HCT116 (cell line): Measurements from ENCODE around the gene TMEM131. TPM values are rescaled to one million over a fixed set of nuclear protein-coding genes. Genes with fewer than 3 reads are reported as not detected.

Experiments
- ATAC-seq: fragments of 200-7000 bp; cut with Tn5 transposase; 2 replicates; pipeline ENCODE4 v1.9.1; 2020; ENCODE audit warnings: mild to moderate bottlenecking, moderate library complexity
- BruUV-seq: library from RNA; stranded (reverse); fragments of 400-500 nt; replicated peaks from 2 replicates; lab custom pipeline; 2021; lab: Mats Ljungman, UMichigan
- CTCF ChIA-PET: fragments of 300-600 bp; sonication (Branson Sonifier 250); formaldehyde crosslinking; loops from one replicate; lab custom pipeline; 2021; ENCODE audit warnings: antibody characterized with exemption; lab: Charles Lee
- POLR2A ChIA-PET: fragments of 300-600, 350-600 bp; sonication (Branson Sonifier 250); formaldehyde crosslinking; loops from one replicate; lab custom pipeline; 2021; ENCODE audit warnings: antibody characterized with exemption; lab: Charles Lee
- RAD21 ChIA-PET, 2 experiments: fragments of 300-600 bp; sonication (Branson Sonifier 250); formaldehyde crosslinking; loops; one replicate each; lab custom pipeline; 2023; ENCODE audit warnings: low total read pairs in 2 of 2; ENCODE audit not compliant: uncharacterized antibody in 2 of 2, unreplicated experiment in 2 of 2, low non-redundant PET in 1 of 2; lab: Charles Lee
- DNase-seq: peaks from one replicate; pipeline ENCODE4 v3.0.0-alpha.2; 2010; ENCODE audit warnings: low read depth, low spot score
- H2AFZ ChIP-seq: fragments of 200-600 bp; shearing (Covaris generic), sonication (generic); 2 replicates; pipeline ENCODE4 v1.6.1; 2017; ENCODE audit warnings: low read depth, mixed run types, mixed read lengths, antibody characterized with exemption, low read length; ENCODE audit not compliant: poor library complexity, severe bottlenecking
- H3K27ac ChIP-seq: 2 replicates; pipeline ENCODE4 v1.5.1; 2012; ENCODE audit warnings: low read depth, low read length
- H3K27me3 ChIP-seq: fragments of 200-600 bp; sonication (generic); 2 replicates; pipeline ENCODE4 v1.6.1; 2016; ENCODE audit warnings: mixed run types, low read length, mixed read lengths; ENCODE audit not compliant: insufficient read depth
- H3K36me3 ChIP-seq, 2 experiments: fragments of 200-500 bp in 1 of 2; fragments of 200-600 bp in 1 of 2; sonication (Bioruptor generic) in 1 of 2; sonication (generic) in 1 of 2; 2 replicates each; pipeline versions ENCODE4 v1.5.1 to v1.6.1; 2014 to 2016; ENCODE audit warnings: low read length in 2 of 2, inconsistent platforms in 1 of 2, mixed read lengths in 1 of 2, mixed run types in 1 of 2; ENCODE audit not compliant: insufficient read depth in 2 of 2, control insufficient read depth in 1 of 2
- H3K4me1 ChIP-seq, 2 experiments: fragments of 200-600 bp in 1 of 2; sonication (generic) in 1 of 2; 2 replicates each; pipeline versions ENCODE4 v1.5.1 to v1.6.1; 2012 to 2017; ENCODE audit warnings: low read length in 2 of 2, inconsistent platforms in 1 of 2, mild to moderate bottlenecking in 1 of 2, mixed read lengths in 1 of 2, mixed run types in 1 of 2, moderate library complexity in 1 of 2; ENCODE audit not compliant: insufficient read depth in 2 of 2, control insufficient read depth in 1 of 2
- H3K4me2 ChIP-seq: fragments of 200-600 bp; sonication (generic); 2 replicates; pipeline ENCODE4 v1.6.1; 2017; ENCODE audit warnings: mixed run types, low read length, mixed read lengths
- H3K4me3 ChIP-seq, 2 experiments: fragments of 200-600 bp in 1 of 2; sonication (generic) in 1 of 2; replicated peaks in 1 of 2; 2 replicates each; pipeline ENCODE4 v1.5.1; 2011 to 2016; ENCODE audit warnings: low read length in 2 of 2, control low read depth in 1 of 2, low read depth in 1 of 2, mild to moderate bottlenecking in 1 of 2, mixed read lengths in 1 of 2, mixed run types in 1 of 2
- H3K79me2 ChIP-seq: fragments of 200-600 bp; sonication (generic); 2 replicates; pipeline ENCODE4 v1.6.1; 2017; ENCODE audit warnings: mild to moderate bottlenecking, mixed run types, low read length, moderate library complexity, mixed read lengths; ENCODE audit not compliant: insufficient read depth
- H3K9ac ChIP-seq: fragments of 200-600 bp; sonication (generic); 2 replicates; pipeline ENCODE4 v1.6.1; 2016; ENCODE audit warnings: low read length, mixed read lengths
- H3K9me2 ChIP-seq: fragments of 200-600 bp; sonication (generic), shearing (Covaris generic); 2 replicates; pipeline ENCODE4 v1.6.1; 2017; ENCODE audit warnings: mixed run types, mild to moderate bottlenecking, moderate library complexity; ENCODE audit not compliant: insufficient read depth
- H3K9me3 ChIP-seq, 2 experiments: fragments of 200-500 bp in 1 of 2; fragments of 200-600 bp in 1 of 2; sonication (Bioruptor generic) in 1 of 2; sonication (generic) in 1 of 2; 2 replicates each; pipeline ENCODE4 v1.6.1; 2014 to 2017; ENCODE audit warnings: low read length in 2 of 2, mixed read lengths in 2 of 2, inconsistent platforms in 1 of 2, low read depth in 1 of 2, mild to moderate bottlenecking in 1 of 2, mixed run types in 1 of 2, moderate library complexity in 1 of 2; ENCODE audit not compliant: control insufficient read depth in 1 of 2, insufficient read depth in 1 of 2
- H4K20me1 ChIP-seq: fragments of 200-600 bp; sonication (generic), shearing (Covaris generic); 2 replicates; pipeline ENCODE4 v1.6.1; 2017; ENCODE audit warnings: mixed run types, mild to moderate bottlenecking, moderate library complexity; ENCODE audit not compliant: insufficient read depth
- CEBPB ChIP-seq: IDR thresholded peaks from 2 replicates; pipeline ENCODE4 v1.6.1; 2012; ENCODE audit warnings: low read depth
- EGR1 ChIP-seq: IDR thresholded peaks from 2 replicates; pipeline ENCODE4 v1.6.1; 2012; ENCODE audit warnings: low read depth
- ELF1 ChIP-seq: IDR thresholded peaks from 2 replicates; pipeline ENCODE4 v1.6.1; 2012; ENCODE audit warnings: low read depth, borderline replicate concordance
- EZH2phosphoT487 ChIP-seq: fragments of 200-600 bp; IDR thresholded peaks from 2 replicates; pipeline ENCODE4 v1.6.1; 2018; ENCODE audit warnings: antibody characterized with exemption, borderline replicate concordance
- JUND ChIP-seq: IDR thresholded peaks from 2 replicates; pipeline ENCODE4 v1.6.1; 2012
- MAX ChIP-seq: IDR thresholded peaks from 2 replicates; pipeline ENCODE4 v1.6.1; 2012
- POLR2A ChIP-seq: IDR thresholded peaks from 2 replicates; pipeline ENCODE4 v1.7.0; 2011; ENCODE audit warnings: borderline replicate concordance; ENCODE audit not compliant: insufficient read depth, insufficient read length; ENCODE audit errors: extremely low read depth
- POLR2AphosphoS5 ChIP-seq: IDR thresholded peaks from 2 replicates; pipeline ENCODE4 v1.6.1; 2011; ENCODE audit warnings: mild to moderate bottlenecking, low read depth, low read length, moderate library complexity
- RAD21 ChIP-seq: IDR thresholded peaks from 2 replicates; pipeline ENCODE4 v1.6.1; 2012; ENCODE audit warnings: low read depth, mild to moderate bottlenecking
- REST ChIP-seq: IDR thresholded peaks from 2 replicates; pipeline ENCODE4 v1.6.1; 2012; ENCODE audit warnings: low read depth
- SIN3A ChIP-seq: IDR thresholded peaks from 2 replicates; pipeline ENCODE4 v1.6.1; 2012; ENCODE audit warnings: low read depth
- SRF ChIP-seq: IDR thresholded peaks from 2 replicates; pipeline ENCODE4 v1.6.1; 2012; ENCODE audit warnings: low read depth
- TCF7L2 ChIP-seq: IDR thresholded peaks from 2 replicates; pipeline ENCODE4 v1.7.0; 2011; ENCODE audit warnings: borderline replicate concordance, inconsistent platforms; ENCODE audit not compliant: insufficient read depth, insufficient read length; ENCODE audit errors: extremely low read depth
- YY1 ChIP-seq: IDR thresholded peaks from 2 replicates; pipeline ENCODE4 v1.6.1; 2011; ENCODE audit warnings: low read length, low read depth, moderate library complexity, mild to moderate bottlenecking; ENCODE audit not compliant: insufficient replicate concordance; ENCODE audit errors: extremely low read depth
- ZNF274 ChIP-seq: fragments of 200-500 bp; sonication (Bioruptor generic); IDR thresholded peaks from 2 replicates; pipeline ENCODE4 v1.6.1; 2014; ENCODE audit warnings: mild to moderate bottlenecking, low read depth, low read length, inconsistent platforms
- intact Hi-C: fragments of 100-400 bp; cut with micrococcal nuclease; formaldehyde crosslinking; loops from 2 replicates; pipeline ENCODE4 v1.10.0; 2022
- total RNA-seq: library from RNA; stranded (reverse); gene quantifications from one replicate; pipeline ENCODE4 v1.2.1, GENCODE V29; 2021; ENCODE audit not compliant: unreplicated experiment
- TF ChIP-seq, protein P1 (sequence below): IDR thresholded peaks from 2 replicates; pipeline ENCODE4 v1.6.1; 2012

TMEM131 gene
- total RNA-seq, 1 experiment from 2014 or later: 51.5 TPM

GRCh38 chr2:97905294-97905693 lies 90.5 kb downstream of the TMEM131 start:
- Histone ChIP-seq H3K79me2 (peaks cover 15% of the 10 kb centered on the region; the same call in 1 of the 2 replicates), H3K36me3 (no peaks in the 10 kb centered on the region), H4K20me1 (no peaks in the 10 kb centered on the region), H3K9me3 (no peaks in the 10 kb centered on the region), H3K9ac (no peak overlapping the region), H3K4me2 (no peak overlapping the region), H2AFZ (no peak overlapping the region), H3K27me3 (no peaks in the 10 kb centered on the region), H3K27ac (no peak overlapping the region), H3K4me3 (no peak overlapping the region), H3K9me2 (no peaks in the 10 kb centered on the region), H3K4me1 (peaks cover 0 to 28% of the 10 kb centered on the region in 2 experiments; a peak in 1 of 4 replicates)
- BruUV-seq: no TSS peak
- TF ChIP-seq EZH2phosphoT487 (no peak), ZNF274 (no peak), YY1 (no peak), RAD21 (no peak), POLR2A (no peak), SRF (no peak), ELF1 (no peak), EGR1 (no peak), REST (no peak), JUND (no peak), POLR2AphosphoS5 (no peak), MAX (no peak), TCF7L2 (no peak), CEBPB (no peak), SIN3A (no peak)
- TF ChIP-seq, protein P1, sequence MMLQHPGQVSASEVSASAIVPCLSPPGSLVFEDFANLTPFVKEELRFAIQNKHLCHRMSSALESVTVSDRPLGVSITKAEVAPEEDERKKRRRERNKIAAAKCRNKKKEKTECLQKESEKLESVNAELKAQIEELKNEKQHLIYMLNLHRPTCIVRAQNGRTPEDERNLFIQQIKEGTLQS: no peak
- DNase-seq: no peak
- intact Hi-C loops: no loop called here
- POLR2A ChIA-PET: no interaction called here
- ATAC-seq: no peak
- RAD21 ChIA-PET: no interaction called here
- CTCF ChIA-PET: no interaction called here
